Ishikawa (cell line): ENCODE results near the gene HAUS6.

Source experiments
- CEBPB ChIP-seq: IDR thresholded peaks from 2 replicates; pipeline ENCODE4 v1.6.1; 2012
- CREB1 ChIP-seq: IDR thresholded peaks from 2 replicates; pipeline ENCODE4 v1.6.1; 2012; ENCODE audit warnings: low read depth
- EGR1 ChIP-seq: IDR thresholded peaks from 2 replicates; pipeline ENCODE4 v1.6.1; 2012
- EP300 ChIP-seq: IDR thresholded peaks from 2 replicates; pipeline ENCODE4 v1.6.1; 2012; ENCODE audit warnings: borderline replicate concordance
- FOXM1 ChIP-seq: IDR thresholded peaks from 2 replicates; pipeline ENCODE4 v1.6.1; 2012; ENCODE audit warnings: low read depth, borderline replicate concordance
- MAX ChIP-seq: IDR thresholded peaks from 2 replicates; pipeline ENCODE4 v1.6.1; 2012
- NFIC ChIP-seq: IDR thresholded peaks from 2 replicates; pipeline ENCODE4 v1.6.1; 2012
- RAD21 ChIP-seq: IDR thresholded peaks from 2 replicates; pipeline ENCODE4 v1.6.1; 2012; ENCODE audit warnings: low read depth
- REST ChIP-seq: IDR thresholded peaks from 2 replicates; pipeline ENCODE4 v1.6.1; 2012; ENCODE audit warnings: low read depth, mild to moderate bottlenecking
- TAF1 ChIP-seq: IDR thresholded peaks from 2 replicates; pipeline ENCODE4 v1.6.1; 2012; ENCODE audit warnings: low read depth, mild to moderate bottlenecking
- TCF12 ChIP-seq: IDR thresholded peaks from 2 replicates; pipeline ENCODE4 v1.6.1; 2012; ENCODE audit warnings: low read depth
- TEAD4 ChIP-seq: IDR thresholded peaks from 2 replicates; pipeline ENCODE4 v1.6.1; 2012
- YY1 ChIP-seq: IDR thresholded peaks from 2 replicates; pipeline ENCODE4 v1.6.1; 2012; ENCODE audit warnings: low read depth
- ZBTB7A ChIP-seq: IDR thresholded peaks from 2 replicates; pipeline ENCODE4 v1.6.1; 2012; ENCODE audit warnings: low read depth
- TF ChIP-seq, protein P1 (sequence below): IDR thresholded peaks from 2 replicates; pipeline ENCODE4 v1.6.1; 2012

The HAUS6 gene

DNA sequence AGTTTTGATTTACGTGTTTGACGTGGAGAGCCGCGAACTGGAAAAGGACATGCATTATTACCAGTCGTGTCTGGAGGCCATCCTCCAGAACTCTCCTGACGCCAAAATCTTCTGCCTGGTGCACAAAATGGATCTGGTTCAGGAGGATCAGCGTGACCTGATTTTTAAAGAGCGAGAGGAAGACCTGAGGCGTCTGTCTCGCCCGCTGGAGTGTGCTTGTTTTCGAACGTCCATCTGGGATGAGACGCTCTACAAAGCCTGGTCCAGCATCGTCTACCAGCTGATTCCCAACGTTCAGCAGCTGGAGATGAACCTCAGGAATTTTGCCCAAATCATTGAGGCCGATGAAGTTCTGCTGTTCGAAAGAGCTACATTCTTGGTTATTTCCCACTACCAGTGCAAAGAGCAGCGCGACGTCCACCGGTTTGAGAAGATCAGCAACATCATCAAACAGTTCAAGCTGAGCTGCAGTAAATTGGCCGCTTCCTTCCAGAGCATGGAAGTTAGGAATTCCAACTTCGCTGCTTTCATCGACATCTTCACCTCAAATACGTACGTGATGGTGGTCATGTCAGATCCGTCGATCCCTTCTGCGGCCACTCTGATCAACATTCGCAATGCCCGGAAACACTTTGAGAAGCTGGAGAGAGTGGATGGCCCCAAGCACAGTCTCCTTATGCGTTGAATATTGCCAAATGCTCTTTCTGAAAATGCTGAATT lies 52.6 kb downstream of the HAUS6 start:
- no peak for TF ChIP-seq YY1
- TF ChIP-seq TCF12, result no peak
- no peak for TF ChIP-seq CREB1
- TF ChIP-seq, protein P1, sequence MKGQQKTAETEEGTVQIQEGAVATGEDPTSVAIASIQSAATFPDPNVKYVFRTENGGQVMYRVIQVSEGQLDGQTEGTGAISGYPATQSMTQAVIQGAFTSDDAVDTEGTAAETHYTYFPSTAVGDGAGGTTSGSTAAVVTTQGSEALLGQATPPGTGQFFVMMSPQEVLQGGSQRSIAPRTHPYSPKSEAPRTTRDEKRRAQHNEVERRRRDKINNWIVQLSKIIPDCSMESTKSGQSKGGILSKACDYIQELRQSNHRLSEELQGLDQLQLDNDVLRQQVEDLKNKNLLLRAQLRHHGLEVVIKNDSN, result no peak
- TF ChIP-seq NFIC, result no peak
- TF ChIP-seq REST, result no peak
- no peak for TF ChIP-seq TEAD4
- TF ChIP-seq CEBPB, result no peak
- TF ChIP-seq FOXM1, result no peak
- no peak for TF ChIP-seq RAD21
- TF ChIP-seq MAX, result no peak

- no peak for TF ChIP-seq CEBPB
- no peak for TF ChIP-seq FOXM1
- no peak for TF ChIP-seq CREB1
- TF ChIP-seq TCF12, result peak; percentile 61; the same call in 1 of the 2 replicates
- TF ChIP-seq EP300, result 0 out of 2 replicates have a peak, but pooled peaks have one; percentile 10
- TF ChIP-seq YY1, result peak; percentile 88
- TF ChIP-seq RAD21, result peak; percentile 55
- TF ChIP-seq MAX, result peak; percentile 91
- TF ChIP-seq TAF1, result peak; percentile 88
- TF ChIP-seq, protein P1, result no peak
- TF ChIP-seq ZBTB7A, result no peak; the same call in 1 of the 2 replicates
These were observed 53.5 kb downstream of the HAUS6 start, which contains the start of gene RRAGA for GRCh38 chr9:19048966-19049916. TSS of gene RRAGA (plus strand) at chr9:19049427. CDS start at chr9:19049660, 233 bp downstream.

GRCh38 chr9:19036611-19037010 lies 66.1 kb downstream of the HAUS6 start:
- TF ChIP-seq EGR1, result no peak
- TF ChIP-seq YY1, result no peak
- TF ChIP-seq NFIC, result no peak
- no peak for TF ChIP-seq TEAD4
- no peak for TF ChIP-seq MAX
- TF ChIP-seq EP300, result no peak
- TF ChIP-seq FOXM1, result no peak
- no peak for TF ChIP-seq CEBPB
- no peak for TF ChIP-seq CREB1
- TF ChIP-seq ZBTB7A, result no peak
- no peak for TF ChIP-seq TAF1
- TF ChIP-seq, protein P1, result no peak
- TF ChIP-seq REST, result no peak
- no peak for TF ChIP-seq RAD21

DNA sequence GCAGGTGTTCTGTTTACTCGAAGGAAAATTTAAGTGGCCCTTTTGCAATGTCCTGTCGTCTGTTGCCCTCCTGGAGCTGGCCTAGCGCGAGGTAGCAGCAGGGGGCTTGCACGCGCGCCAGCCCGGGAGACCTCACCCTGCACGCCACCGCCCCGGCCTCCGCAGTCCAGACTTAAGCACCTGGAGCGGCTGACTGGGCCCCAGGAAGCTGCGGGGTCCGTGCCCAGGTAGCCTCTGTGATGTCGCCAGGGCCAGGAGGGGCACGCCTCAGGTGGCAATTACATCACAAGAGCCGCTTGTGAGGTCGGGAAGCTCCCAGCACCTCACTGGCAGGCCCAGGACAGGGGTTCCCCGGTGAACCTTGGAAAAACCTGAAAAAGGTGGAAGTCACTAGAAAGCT lies 69.7 kb downstream of the HAUS6 start, which contains the start of gene SAXO1:
TSS of gene SAXO1 (minus strand) at position 195 of the 400 bp plus-strand sequence. CDS start 301 bp downstream, outside the sequence.
- TF ChIP-seq EGR1 (no peak), RAD21 (no peak), REST (no peak), FOXM1 (no peak), TAF1 (no peak), EP300 (no peak), MAX (no peak), NFIC (no peak), TEAD4 (no peak), CEBPB (no peak), TCF12 (no peak), ZBTB7A (no peak), YY1 (no peak), CREB1 (no peak)
- TF ChIP-seq, protein P1, result no peak
